H9 (cell line): ENCODE measurements around the gene C10orf143. TPM values are rescaled to one million over a fixed set of nuclear protein-coding genes. Genes with fewer than 3 reads are reported as not detected.

Experiments
- DNase-seq: peaks from one replicate; pipeline ENCODE4 v3.0.0-alpha.2; 2017
- H2AFZ ChIP-seq: one replicate; pipeline ENCODE4 v1.6.1; 2013; ENCODE audit warnings: mild to moderate bottlenecking, low read length, control low read depth, moderate library complexity
- H2AK5ac ChIP-seq: 2 replicates; pipeline ENCODE4 v1.6.1; 2013; ENCODE audit warnings: low read length, control low read depth, mixed read lengths; ENCODE audit not compliant: insufficient read length
- H2BK120ac ChIP-seq: one replicate; pipeline ENCODE4 v1.6.1; 2013; ENCODE audit warnings: low read depth, mild to moderate bottlenecking, low read length, control low read depth, inconsistent platforms; ENCODE audit not compliant: poor library complexity, severe bottlenecking
- H2BK12ac ChIP-seq: 2 replicates; pipeline ENCODE4 v1.6.1; 2013; ENCODE audit warnings: low read length, control low read depth, mixed read lengths, low read depth; ENCODE audit not compliant: insufficient read length
- H2BK15ac ChIP-seq: 2 replicates; pipeline ENCODE4 v1.6.1; 2013; ENCODE audit warnings: low read depth, low read length, control low read depth
- H2BK20ac ChIP-seq: one replicate; pipeline ENCODE4 v1.6.1; 2013; ENCODE audit warnings: low read depth, mild to moderate bottlenecking, low read length, control low read depth, inconsistent platforms; ENCODE audit not compliant: poor library complexity, severe bottlenecking
- H2BK5ac ChIP-seq: 2 replicates; pipeline ENCODE4 v1.6.1; 2013; ENCODE audit warnings: low read length, control low read depth, mixed read lengths; ENCODE audit not compliant: insufficient read length
- H3K14ac ChIP-seq: 2 replicates; pipeline ENCODE4 v1.6.1; 2013; ENCODE audit warnings: low read length, control low read depth; ENCODE audit not compliant: insufficient read depth
- H3K18ac ChIP-seq: 2 replicates; pipeline ENCODE4 v1.6.1; 2013; ENCODE audit warnings: low read depth, mild to moderate bottlenecking, mixed read lengths, low read length, control low read depth; ENCODE audit not compliant: insufficient read length
- H3K23ac ChIP-seq: 2 replicates; pipeline ENCODE4 v1.6.1; 2013; ENCODE audit warnings: low read length, control low read depth, mixed read lengths, low read depth; ENCODE audit not compliant: insufficient read length
- H3K23me2 ChIP-seq: 2 replicates; pipeline ENCODE4 v1.6.1; 2013; ENCODE audit warnings: low read depth, mild to moderate bottlenecking, mixed read lengths, low read length, control low read depth; ENCODE audit not compliant: insufficient read length, poor library complexity, severe bottlenecking
- H3K27ac ChIP-seq: 2 replicates; pipeline ENCODE4 v1.5.1; 2013; ENCODE audit warnings: low read length, control low read depth, mixed read lengths, low read depth; ENCODE audit not compliant: insufficient read length
- H3K27me3 ChIP-seq: 2 replicates; pipeline ENCODE4 v1.6.1; 2013; ENCODE audit warnings: low read length, control low read depth, inconsistent platforms; ENCODE audit not compliant: insufficient read depth
- H3K4ac ChIP-seq: 2 replicates; pipeline ENCODE4 v1.6.1; 2013; ENCODE audit warnings: low read depth, mild to moderate bottlenecking, control low read depth, inconsistent platforms, low read length, moderate library complexity
- H3K4me1 ChIP-seq: 2 replicates; pipeline ENCODE4 v1.6.1; 2013; ENCODE audit warnings: low read length, control low read depth, inconsistent platforms; ENCODE audit not compliant: insufficient read depth
- H3K4me2 ChIP-seq: 2 replicates; pipeline ENCODE4 v1.6.1; 2013; ENCODE audit warnings: low read length, control low read depth, mixed read lengths; ENCODE audit not compliant: insufficient read length, insufficient read depth
- H3K56ac ChIP-seq: 2 replicates; pipeline ENCODE4 v1.6.1; 2013; ENCODE audit warnings: low read depth, mild to moderate bottlenecking, mixed read lengths, low read length, control low read depth; ENCODE audit not compliant: insufficient read length
- H3K79me1 ChIP-seq: 2 replicates; pipeline ENCODE4 v1.6.1; 2013; ENCODE audit warnings: low read depth, mild to moderate bottlenecking, moderate library complexity, low read length, control low read depth, inconsistent platforms; ENCODE audit not compliant: insufficient read depth, poor library complexity, severe bottlenecking
- H3K79me2 ChIP-seq: 2 replicates; pipeline ENCODE4 v1.6.1; 2013; ENCODE audit warnings: low read length, control low read depth, inconsistent platforms; ENCODE audit not compliant: insufficient read depth
- H3K9ac ChIP-seq: 2 replicates; pipeline ENCODE4 v1.6.1; 2013; ENCODE audit warnings: low read length, control low read depth, mixed read lengths; ENCODE audit not compliant: insufficient read length; ENCODE audit errors: extremely low read depth
- H3K9me3 ChIP-seq: one replicate; pipeline ENCODE4 v1.6.1; 2013; ENCODE audit warnings: low read depth, low read length, inconsistent platforms; ENCODE audit not compliant: control insufficient read depth
- H3T11ph ChIP-seq: one replicate; pipeline ENCODE4 v1.6.1; 2013; ENCODE audit warnings: mild to moderate bottlenecking, low read length, control low read depth, inconsistent platforms
- H4K20me1 ChIP-seq: one replicate; pipeline ENCODE4 v1.6.1; 2013; ENCODE audit not compliant: control insufficient read depth, insufficient read length, insufficient read depth
- H4K5ac ChIP-seq: 2 replicates; pipeline ENCODE4 v1.6.1; 2013; ENCODE audit warnings: low read depth, mild to moderate bottlenecking, mixed read lengths, low read length, control low read depth; ENCODE audit not compliant: insufficient read length
- H4K8ac ChIP-seq: replicated peaks from 2 replicates; pipeline ENCODE4 v1.6.1; 2013; ENCODE audit warnings: low read length, control low read depth, mixed read lengths, low read depth; ENCODE audit not compliant: insufficient read length
- H4K91ac ChIP-seq: 2 replicates; pipeline ENCODE4 v1.6.1; 2013; ENCODE audit warnings: low read depth, mild to moderate bottlenecking, moderate library complexity, mixed read lengths, low read length, control low read depth; ENCODE audit not compliant: insufficient read length
- H3K27ac Mint-ChIP-seq, 3 experiments: 2 replicates in 2 of 3; 3 replicates in 1 of 3; pipeline ENCODE4 v1.8.0; 2020 to 2021; ENCODE audit warnings: mixed read lengths in 3 of 3, mild to moderate bottlenecking in 1 of 3, moderate library complexity in 1 of 3
- H3K27me3 Mint-ChIP-seq: 2 replicates; pipeline ENCODE4 v1.8.0; 2021; ENCODE audit warnings: low read depth, mild to moderate bottlenecking, moderate library complexity, mixed read lengths
- H3K36me3 Mint-ChIP-seq, 3 experiments: 2 replicates in 2 of 3; 3 replicates in 1 of 3; pipeline ENCODE4 v1.8.0; 2020 to 2021; ENCODE audit warnings: low read depth in 3 of 3, mixed read lengths in 3 of 3; ENCODE audit not compliant: insufficient read depth in 1 of 3
- H3K4me1 Mint-ChIP-seq, 2 experiments: 2 replicates each; pipeline ENCODE4 v1.8.0; 2020; ENCODE audit warnings: mixed read lengths in 2 of 2
- H3K4me3 Mint-ChIP-seq, 2 experiments: 2 replicates in 1 of 2; 3 replicates in 1 of 2; pipeline ENCODE4 v1.8.0; 2020 to 2021; ENCODE audit warnings: mild to moderate bottlenecking in 2 of 2, mixed read lengths in 2 of 2, moderate library complexity in 1 of 2
- H3K9me3 Mint-ChIP-seq, 2 experiments: 2 replicates in 1 of 2; 3 replicates in 1 of 2; pipeline ENCODE4 v1.8.0; 2020; ENCODE audit warnings: mild to moderate bottlenecking in 2 of 2, mixed read lengths in 2 of 2, moderate library complexity in 1 of 2
- CTCF ChIP-seq: fragments of 200-600 bp; sonication (generic); conservative IDR thresholded peaks from 3 replicates; pipeline ENCODE4 v1.8.0; 2021; ENCODE audit warnings: antibody characterized with exemption, mild to moderate bottlenecking
- WGBS: extraction: QIAGEN DNeasy Blood & Tissue Kit; methylation state at CpG from one replicate; pipeline ENCODE4 v1.1.7; 2013; ENCODE audit warnings: missing lambda C conversion rate, low lambda C conversion rate, mixed read lengths; ENCODE audit not compliant: insufficient read length; ENCODE audit errors: extremely low coverage; 5-methylcytosine and 5-hydroxymethylcytosine counted together
- total RNA-seq: library from RNA; stranded (reverse); gene quantifications from 2 replicates; pipeline ENCODE4 v1.2.1, GENCODE V29; 2021

C10orf143 gene
- total RNA-seq, 1 experiment from 2014 or later: 0.94 TPM

- H3T11ph ChIP-seq: no peak overlapping the region
- no peak overlapping the region for H2AK5ac ChIP-seq
- no peak overlapping the region for H4K8ac ChIP-seq
- H3K27me3 Mint-ChIP-seq: peaks cover 3% of the 10 kb centered on the region
- H3K4ac ChIP-seq: no peak overlapping the region
- DNase-seq: no peak
- no peaks in the 10 kb centered on the region for H3K79me1 ChIP-seq
- no peaks in the 10 kb centered on the region for H3K36me3 Mint-ChIP-seq
- H2BK120ac ChIP-seq: no peak overlapping the region
- H2BK15ac ChIP-seq: no peak overlapping the region
- H4K91ac ChIP-seq: no peak overlapping the region
- H3K4me1 ChIP-seq: no peaks in the 10 kb centered on the region; the same call in 1 of the 2 replicates
- no peak overlapping the region for H3K9ac ChIP-seq
- H3K27ac Mint-ChIP-seq: no peak overlapping the region; a peak in 1 of 7 replicates
- peaks cover 6 to 8% of the 10 kb centered on the region in 2 experiments; a peak in 4 of 5 replicates for H3K9me3 Mint-ChIP-seq
- no peak overlapping the region for H3K27ac ChIP-seq
- H3K4me3 Mint-ChIP-seq: no peak overlapping the region
- H3K23ac ChIP-seq: no peak overlapping the region
- H2AFZ ChIP-seq: no peak overlapping the region
- H3K4me2 ChIP-seq: no peak overlapping the region
- H3K9me3 ChIP-seq: no peaks in the 10 kb centered on the region
- H4K20me1 ChIP-seq: no peaks in the 10 kb centered on the region
- peaks cover 0 to 5% of the 10 kb centered on the region in 2 experiments; a peak in 3 of 4 replicates for H3K4me1 Mint-ChIP-seq
- no peak overlapping the region for H2BK20ac ChIP-seq
- H3K56ac ChIP-seq: no peak overlapping the region
- no peak for TF ChIP-seq CTCF
- no peak overlapping the region for H3K18ac ChIP-seq
- H3K14ac ChIP-seq: no peak overlapping the region
- no peaks in the 10 kb centered on the region for H3K23me2 ChIP-seq
- no peaks in the 10 kb centered on the region for H3K27me3 ChIP-seq
- no peak overlapping the region for H2BK12ac ChIP-seq
- no CpG with 5 or more reads among the region's 12 CpGs for WGBS
- no peaks in the 10 kb centered on the region for H3K79me2 ChIP-seq
- no peak overlapping the region for H2BK5ac ChIP-seq
- no peak overlapping the region for H4K5ac ChIP-seq
Measured at GRCh38 chr10:130050721-130051120, 59.9 kb downstream of the C10orf143 start.
